Spleen (tissue), 7 donors: Measurements from ENCODE around the gene RHEB.

Source experiments
- POLR2A ChIP-seq, 3 donors: fragments of 450-650 bp; IDR thresholded peaks; one replicate each; pipeline ENCODE4 v1.5.1; 2017; ENCODE audit warnings: antibody characterized with exemption in 3 of 3, mild to moderate bottlenecking in 1 of 3
- POLR2AphosphoS5 ChIP-seq, 3 donors: sonication (generic); formaldehyde crosslinking; IDR thresholded peaks; one replicate each; pipeline ENCODE4 v1.5.1; 2017; ENCODE audit warnings: antibody characterized with exemption in 3 of 3
- TF ChIP-seq, protein P1 (sequence below), 11 experiments: fragments of 200-600 bp in 7 of 11; fragments of 450-650 bp in 4 of 11; sonication (generic) in 4 of 11; IDR thresholded peaks in 8 of 11; conservative IDR thresholded peaks in 3 of 11; 1 replicate in 7 of 11; 2 replicates in 4 of 11; pipeline versions ENCODE4 v1.4.0 to v1.8.0; 2016 to 2021; ENCODE audit warnings: antibody characterized with exemption in 11 of 11, inconsistent platforms in 4 of 11, mild to moderate bottlenecking in 1 of 11
- donor health status: DM: no; HTN: no; CAD: no; lungs with moderate emphysema.
- donor health status: DM: no; HTN: no; CAD: no.
- donor health status: DM: no; HTN: no; CAD: no.

DNA sequence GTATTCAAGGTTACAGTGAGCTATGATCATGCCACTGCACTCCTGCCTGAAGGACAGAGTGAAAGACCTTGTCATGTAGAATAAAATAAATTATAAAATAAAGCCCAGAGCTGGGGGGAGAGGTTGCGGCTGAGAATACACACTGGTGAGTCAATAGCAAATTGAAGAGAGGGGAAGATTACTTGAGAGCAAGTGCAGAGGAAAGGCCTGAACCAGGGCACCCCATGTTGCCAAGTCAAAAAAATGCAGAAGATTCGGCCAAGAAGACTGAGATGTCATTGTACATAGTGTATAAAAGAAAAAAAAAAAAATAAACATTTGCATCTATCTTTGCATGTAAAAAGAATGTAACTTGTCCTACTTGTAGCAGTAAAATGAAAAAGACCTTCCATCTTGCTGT lies 32.5 kb downstream of the RHEB start:
- TF ChIP-seq, protein P1, sequence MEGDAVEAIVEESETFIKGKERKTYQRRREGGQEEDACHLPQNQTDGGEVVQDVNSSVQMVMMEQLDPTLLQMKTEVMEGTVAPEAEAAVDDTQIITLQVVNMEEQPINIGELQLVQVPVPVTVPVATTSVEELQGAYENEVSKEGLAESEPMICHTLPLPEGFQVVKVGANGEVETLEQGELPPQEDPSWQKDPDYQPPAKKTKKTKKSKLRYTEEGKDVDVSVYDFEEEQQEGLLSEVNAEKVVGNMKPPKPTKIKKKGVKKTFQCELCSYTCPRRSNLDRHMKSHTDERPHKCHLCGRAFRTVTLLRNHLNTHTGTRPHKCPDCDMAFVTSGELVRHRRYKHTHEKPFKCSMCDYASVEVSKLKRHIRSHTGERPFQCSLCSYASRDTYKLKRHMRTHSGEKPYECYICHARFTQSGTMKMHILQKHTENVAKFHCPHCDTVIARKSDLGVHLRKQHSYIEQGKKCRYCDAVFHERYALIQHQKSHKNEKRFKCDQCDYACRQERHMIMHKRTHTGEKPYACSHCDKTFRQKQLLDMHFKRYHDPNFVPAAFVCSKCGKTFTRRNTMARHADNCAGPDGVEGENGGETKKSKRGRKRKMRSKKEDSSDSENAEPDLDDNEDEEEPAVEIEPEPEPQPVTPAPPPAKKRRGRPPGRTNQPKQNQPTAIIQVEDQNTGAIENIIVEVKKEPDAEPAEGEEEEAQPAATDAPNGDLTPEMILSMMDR (IDR thresholded peaks at IDR 0.05 in 8 of 11, conservative IDR thresholded peaks at IDR 0.05 in 3 of 11): no peak
- TF ChIP-seq POLR2A (IDR thresholded peaks at IDR 0.05): no peak
- TF ChIP-seq POLR2AphosphoS5 (IDR thresholded peaks at IDR 0.05): no peak
